Activated CD4-positive, alpha-beta T cell treated with anti-CD3 and anti-CD28 coated beads, Interleukin-2, amount 50 U/mL, for 24 hours (primary cell): ENCODE data around the gene CACNA1D.

Experiments used
- DNase-seq, 2 donors: peaks; one replicate each; pipeline ENCODE4 v3.0.0-alpha.2; 2020; ENCODE audit warnings: low read depth in 1 of 2, low spot score in 1 of 2

CACNA1D gene

DNA sequence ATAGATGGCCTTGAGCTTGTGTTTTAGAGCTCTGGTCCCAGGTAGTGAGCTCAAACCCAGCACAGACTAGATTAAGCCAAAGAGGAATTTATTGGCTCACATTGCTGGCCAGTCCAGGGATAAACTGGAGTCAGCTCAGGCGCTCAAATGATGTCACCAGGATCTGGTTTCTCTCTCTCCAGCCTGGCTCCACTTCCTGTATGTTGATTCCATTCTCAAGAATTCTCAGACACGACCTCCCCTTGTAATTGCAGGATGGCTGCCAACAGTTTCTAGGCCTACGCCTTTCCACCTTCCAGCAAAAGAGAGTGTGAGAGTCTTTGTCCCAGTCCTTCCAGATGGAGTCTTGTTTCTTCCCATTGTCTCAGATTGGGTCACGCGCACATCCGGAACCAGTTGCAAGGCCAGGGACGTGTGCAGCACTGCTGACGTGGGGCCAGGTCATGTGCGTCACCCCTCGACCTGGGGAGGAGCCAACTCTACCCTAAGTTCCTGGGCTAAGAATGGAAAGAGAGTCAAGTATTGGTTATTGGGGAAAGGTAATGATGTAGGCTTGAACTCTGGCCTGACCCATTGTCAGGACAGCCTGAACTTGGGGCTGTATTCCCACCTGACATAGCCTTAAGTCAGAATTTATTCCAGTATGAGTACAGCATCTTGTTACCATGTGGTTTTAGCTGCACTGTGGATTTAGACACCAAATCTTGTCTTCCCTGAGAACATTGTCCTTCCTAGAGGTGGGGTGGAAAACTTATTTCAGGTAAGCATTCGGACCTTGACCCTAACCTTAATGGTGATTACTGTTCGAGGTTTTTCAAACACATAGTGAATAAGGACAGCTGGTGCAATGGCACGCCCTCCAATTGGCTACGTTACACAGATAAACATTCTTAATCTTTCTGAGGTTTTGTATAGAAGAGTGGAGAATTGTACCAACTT is 31.6 kb downstream of the CACNA1D start:
- no peak for DNase-seq

DNA sequence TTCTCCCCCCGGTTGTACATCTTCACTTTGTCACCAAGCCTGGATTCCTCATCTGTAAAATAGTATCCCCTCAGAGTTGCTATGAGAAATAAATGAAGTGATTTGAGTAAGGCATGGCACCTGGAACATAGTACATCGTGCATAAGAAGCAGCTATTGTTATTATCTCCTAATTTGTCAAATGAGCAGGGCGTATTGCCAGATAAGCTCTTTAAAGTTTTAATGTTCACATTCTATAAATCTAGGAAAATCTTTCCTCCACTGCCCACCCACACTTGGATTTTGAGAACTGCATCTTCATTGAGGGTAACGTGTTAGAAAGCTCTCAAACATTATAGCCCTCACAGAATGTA is 32.3 kb downstream of the CACNA1D start:
- DNase-seq: no peak

DNA sequence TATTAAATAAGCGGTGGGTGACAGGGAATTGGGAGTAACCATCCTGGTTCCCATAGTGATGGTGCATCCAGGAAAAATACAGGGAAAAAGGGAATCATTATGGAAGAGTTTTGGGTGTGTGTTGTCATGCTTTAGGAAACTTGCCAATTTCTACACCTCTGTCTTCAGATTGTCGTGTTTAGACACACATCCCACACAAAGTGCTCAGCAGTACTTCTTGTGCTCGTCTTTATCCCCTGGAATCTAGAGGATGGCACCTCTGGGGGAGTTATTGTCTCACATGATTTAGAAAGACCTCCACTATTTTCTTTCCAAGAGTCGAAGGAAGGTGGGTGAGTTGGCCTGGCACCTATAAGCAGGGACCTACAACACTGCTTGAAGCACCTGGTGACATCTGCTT is 35.8 kb downstream of the CACNA1D start:
- no peak for DNase-seq

DNA sequence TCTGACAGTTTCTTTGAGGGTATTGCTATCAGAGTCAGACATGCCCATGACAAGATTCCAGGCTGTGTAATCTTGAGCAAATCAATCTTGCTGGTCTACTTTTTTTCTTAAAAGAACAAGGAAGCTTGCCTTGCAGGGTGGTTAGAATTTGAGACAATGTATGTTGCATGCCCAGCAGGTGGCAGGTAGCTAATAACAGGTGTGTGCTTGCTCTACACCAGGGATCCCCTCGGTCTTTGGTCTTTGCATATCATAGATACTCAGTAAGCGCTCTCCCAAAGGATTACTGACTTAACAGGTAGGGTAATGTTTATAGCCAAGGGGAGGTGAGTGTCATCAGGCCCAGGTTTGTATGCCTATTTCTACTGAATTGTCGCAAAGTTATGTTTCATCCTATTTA is 37.3 kb downstream of the CACNA1D start:
- no peak for DNase-seq

DNA sequence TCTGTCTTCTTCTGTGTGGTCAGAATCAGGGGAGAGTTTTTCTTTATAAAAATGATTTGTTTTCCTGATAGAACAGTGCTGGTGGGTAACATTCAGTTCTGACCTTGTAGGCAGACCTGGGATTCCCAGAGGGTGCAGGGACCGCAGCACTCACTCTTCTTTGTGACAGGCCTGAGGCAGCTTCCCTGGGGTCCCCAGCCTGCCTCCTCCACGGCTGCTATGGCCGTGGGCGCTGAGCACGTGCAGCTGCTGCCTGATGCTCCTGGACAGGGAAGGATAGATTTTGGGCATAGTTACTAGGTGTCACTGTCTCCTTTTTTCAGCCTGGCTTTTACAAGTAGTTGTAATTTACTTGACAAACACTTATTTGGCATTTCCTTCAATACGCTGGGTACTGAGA is 39.1 kb downstream of the CACNA1D start:
- no peak for DNase-seq

DNA sequence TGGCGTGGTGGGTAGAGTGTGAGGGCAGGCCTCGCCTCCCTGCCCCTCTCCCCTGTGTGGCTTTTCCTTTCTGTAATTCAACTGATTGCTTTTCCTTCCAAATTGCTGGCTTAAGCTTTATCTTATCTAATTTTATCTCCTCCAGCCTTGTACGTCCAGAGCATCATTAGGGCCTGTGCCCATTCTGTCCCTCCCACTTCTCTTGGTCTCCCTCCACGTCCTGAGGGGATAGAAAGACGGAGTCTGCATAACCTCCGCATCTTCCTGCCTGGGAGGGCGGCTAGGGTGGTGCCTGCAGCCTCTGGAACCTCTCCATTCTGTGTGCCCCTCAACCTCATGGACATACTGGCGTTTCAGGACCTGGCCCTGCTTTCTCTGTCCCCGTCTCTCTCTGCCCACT is 39.8 kb downstream of the CACNA1D start:
- no peak for DNase-seq

DNA sequence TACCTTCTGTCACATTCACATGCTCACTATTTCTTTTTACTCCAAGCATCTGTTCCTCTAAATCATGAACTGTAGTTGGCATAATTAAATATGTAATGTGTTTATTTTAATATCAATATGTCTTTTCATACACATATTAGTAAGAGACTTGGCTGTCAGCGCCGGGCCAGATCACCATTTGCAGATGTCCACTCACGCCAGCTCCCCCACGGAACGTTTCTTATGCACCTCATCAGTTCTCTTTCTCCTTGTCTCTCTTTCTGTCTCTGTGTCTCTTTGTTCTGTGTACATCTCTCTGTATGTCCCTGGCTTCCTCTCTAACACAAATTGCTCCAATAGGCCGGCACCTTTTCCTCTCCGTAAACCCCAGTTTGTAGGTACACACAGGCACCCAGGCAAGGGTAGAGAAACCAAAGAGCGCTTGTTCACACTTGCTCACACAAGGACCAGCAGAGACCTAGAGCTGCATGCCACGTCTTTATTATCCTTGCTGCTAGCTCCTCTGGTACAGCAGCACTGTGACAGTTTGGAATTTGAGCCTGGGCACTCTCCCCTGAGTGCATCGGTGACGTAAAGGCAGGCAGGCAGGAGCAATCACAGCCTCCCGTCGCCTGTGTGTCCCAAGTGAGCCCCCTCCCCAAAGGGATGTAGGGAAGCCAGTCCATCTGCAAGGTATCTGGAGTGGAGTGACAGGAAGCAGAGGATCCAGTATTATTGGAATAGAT is 40.4 kb downstream of the CACNA1D start:
- no peak for DNase-seq

DNA sequence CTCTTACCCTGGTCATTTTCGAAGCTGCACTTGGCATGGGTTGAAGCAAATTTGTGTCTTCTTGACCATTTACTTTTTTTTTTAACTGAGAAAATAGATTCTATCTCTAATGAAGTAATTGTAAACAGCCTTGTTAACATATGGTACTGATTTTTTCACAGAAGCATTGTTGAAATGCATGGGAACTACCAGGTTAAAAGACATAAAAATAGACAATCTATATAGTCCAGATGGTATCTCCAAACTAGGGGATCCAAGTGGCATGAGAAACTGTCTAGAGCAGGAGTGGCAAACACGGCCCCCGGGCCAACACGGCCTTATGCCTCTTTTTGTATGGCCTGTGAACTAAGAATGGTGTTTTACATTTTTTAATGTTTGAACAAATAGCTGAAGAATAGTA is 41.9 kb downstream of the CACNA1D start:
- no peak for DNase-seq

DNA sequence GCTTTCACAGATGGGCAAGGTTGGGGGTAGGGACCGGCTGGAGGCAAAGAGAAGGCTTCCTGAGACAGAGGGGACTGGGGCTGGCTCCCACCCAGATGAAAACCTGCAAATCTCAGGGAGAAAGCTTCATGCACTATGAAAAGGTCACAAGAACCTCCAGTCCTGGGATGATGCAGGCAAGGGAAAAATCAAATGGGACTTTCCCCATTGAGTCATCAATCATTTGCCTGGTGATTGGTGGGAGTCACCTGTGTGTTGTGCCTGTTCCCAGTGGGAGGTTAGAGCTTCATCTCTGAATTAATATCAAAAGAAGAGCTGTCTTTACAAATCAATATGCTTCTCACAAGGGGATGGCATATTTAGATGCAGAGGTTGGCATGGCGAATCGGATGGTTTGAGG is 49.9 kb downstream of the CACNA1D start:
- no peak for DNase-seq

DNA sequence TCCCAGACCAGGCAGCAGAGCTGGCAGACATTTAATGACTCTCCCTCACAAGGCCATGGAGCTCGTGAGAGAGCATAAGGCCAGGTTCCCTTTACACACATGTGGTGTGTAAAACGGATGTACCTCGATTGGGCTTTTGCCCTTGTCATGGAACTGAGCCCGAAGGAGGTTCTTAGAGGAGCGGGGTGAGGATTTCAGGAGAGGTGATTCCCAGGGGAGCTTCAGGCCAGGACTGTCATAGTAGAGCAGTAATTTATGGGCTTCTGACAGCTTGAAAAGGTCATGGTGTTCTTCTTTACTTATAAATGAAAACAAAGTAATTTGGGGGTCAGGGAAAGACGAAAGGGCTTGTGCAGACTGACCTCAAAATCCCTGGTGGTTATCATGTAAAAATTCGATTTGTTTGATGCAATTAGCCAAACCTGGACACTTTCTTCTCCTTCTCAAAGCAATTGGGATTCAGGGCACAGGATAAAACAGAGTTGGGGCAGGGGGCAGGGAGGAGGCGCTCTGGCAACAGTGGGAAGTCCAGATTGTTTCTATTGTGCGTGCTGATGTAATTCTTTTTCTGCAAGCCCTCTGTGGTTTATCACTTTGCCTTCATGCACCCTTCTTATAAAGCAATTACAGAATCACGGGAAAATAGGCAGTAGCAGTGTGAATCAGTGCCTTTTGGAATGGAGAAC is 51.0 kb downstream of the CACNA1D start:
- DNase-seq: no peak

DNA sequence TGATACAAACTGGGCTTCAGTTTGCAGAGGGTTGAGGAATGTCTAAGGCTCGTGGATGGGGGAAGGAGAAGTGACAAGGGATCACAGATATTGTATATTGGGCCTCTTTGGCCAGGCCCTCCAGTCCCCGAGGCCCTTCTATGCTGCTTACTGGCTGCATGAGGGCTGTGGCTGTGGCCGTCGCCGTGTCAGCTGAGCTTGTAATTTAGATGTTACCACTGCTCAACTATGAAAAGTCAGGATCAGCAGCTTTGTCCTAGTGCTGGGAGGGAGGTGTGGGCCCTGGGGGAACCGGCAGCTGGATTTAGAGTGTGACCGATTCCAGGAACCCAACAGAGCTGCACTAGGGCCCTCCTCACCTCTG is 51.6 kb downstream of the CACNA1D start:
- no peak for DNase-seq

DNA sequence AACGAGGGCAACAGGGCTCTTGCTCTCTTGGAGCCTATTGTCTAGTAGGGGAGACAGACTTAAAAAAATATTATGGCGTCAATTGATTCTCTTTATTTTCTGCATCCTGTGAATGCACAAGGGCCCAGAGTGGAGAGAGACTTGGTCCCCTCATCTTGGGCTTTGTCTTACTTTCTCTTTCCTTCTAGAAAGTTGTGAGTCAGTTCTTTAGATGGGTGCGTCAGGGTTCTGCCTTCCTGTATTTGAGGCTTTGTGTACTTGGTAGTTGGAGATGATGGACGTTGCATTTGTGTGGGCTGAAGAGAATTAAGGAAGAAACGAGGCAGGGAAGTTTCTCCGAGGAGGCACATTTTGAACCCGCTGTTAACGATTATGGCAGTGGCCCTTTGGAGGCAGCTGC is 52.9 kb downstream of the CACNA1D start:
- no peak for DNase-seq

DNA sequence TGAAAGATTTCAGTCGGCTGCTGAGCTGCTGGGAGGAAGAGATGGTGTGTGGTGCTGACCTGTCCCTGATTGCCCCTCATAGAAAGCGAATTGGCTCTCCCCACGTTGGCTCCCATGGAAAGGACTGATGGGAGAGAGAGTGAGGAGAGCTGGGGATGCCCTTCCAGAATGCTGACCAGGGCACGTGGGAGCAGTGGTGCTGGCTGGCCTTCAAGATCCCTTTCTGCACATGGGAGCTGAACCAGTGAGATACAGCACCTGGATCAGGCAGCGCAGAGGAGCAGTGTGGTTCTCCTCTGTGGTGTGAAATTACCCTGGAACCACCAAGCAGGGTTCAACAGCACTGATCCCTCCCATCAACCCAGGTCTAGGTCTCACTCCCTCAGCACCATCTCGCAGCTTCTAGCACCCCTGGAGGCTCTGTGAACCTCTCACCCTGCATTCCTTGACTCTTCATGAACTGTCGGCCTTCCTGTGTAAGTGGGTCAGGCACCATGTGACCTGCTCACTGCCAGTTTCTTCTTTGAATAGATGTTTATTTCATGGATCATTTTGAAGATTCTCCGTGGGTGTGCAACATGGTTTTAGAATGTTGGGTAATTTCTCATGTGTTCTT is 55.7 kb downstream of the CACNA1D start:
- DNase-seq: no peak

DNA sequence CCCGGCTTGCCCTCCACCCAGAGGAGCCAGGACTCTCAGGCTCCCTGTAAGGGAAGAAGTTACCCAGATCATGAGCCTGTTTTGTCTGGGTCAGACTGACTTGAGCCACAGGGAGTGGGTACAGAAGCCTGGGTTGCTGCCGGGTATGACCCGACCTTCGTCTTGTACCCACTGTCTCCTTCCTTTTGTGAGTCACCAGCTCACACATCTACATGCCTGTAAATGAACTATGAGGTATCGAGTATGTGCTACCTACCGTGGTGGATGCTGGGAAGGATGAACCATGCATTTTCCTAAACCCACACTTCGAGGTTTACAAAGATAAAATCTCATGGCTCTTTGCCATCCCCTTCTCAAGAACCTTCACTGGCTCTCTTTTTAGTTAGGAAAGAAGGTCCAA is 56.9 kb downstream of the CACNA1D start:
- no peak for DNase-seq

DNA sequence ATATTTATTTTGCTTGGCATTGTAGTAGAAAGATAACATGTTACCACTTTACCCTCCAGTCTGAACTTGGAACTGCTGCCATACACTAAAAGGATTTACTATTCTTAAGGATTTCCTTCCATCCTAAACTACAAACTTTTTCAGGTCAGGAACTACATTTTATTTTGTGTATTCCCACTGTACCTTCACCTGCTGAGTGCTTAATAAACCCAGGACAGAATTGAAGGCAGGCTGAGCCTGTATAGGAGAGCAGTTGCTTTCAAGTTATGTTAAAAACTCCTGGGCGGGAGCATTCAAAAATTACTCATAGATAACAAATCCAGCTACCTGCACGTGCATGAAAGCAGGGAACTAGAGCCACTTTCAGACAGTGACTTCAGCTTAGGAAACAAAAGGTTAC is 58.3 kb downstream of the CACNA1D start:
- no peak for DNase-seq

DNA sequence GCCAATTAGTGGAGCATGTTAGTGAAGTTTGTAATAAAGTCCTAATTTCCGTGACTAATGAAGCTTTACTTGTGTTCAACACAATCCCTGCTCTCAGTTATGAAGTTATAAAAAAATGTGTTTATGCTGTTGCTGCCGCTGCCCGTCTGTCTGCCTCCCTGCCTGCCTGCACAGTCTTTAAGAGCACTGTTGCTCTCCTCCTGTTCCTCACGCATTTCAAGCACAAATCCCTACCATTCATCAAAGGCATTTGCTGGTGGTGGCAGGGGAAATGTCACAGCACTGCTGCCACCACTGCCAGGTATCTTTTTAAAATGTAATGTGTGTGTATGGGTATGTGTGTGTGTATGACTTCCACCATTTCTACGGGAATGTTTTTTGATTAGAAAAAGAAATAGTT is 58.8 kb downstream of the CACNA1D start:
- no peak for DNase-seq

DNA sequence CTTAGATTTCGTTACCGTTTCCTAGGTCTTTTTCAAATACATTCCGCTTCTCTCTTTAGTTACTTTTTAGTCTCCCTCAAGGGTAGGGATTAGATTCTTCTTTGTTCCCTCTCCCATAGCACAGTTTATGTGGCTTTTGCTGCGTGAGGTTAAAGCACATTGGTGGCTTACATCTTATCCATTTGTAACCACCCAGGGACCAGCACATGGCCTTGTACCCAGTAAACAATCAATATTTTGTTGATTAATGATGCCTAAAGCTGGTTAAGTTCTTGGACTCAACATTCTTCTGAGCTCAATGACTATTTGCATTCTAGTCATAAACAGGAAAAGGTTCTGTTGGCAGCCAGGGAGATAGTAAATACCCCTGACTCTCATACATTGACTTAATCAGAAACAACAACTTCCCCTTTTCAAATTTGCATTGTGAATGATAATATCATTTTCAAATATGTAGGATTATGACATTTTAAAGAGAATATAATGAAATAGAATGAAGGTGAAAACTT is 60.2 kb downstream of the CACNA1D start:
- no peak for DNase-seq

DNA sequence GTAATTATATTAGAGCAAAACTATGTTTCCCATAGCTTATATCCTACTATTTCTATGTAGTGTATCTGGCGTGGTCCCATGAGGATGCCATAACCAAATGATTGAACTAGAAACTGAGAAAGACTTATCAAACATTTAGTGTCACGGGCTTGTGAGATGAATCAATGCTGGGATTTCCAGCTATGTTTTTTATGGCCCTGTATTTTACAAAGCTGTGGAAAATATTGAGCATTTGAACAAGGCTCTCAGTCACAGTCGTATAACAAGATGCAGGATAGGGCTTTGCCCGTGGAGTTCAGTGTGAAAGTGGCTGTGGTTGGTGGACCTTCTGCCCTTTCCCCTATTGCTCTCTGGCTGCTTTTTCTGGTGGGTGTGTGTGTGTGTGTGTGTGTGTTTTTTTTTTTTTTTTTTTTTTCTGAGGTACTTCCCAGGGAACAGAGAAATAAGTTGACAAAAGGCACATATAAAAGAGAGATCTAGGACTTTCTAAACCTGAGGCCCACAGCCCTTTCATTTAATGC is 60.7 kb downstream of the CACNA1D start:
- no peak for DNase-seq

DNA sequence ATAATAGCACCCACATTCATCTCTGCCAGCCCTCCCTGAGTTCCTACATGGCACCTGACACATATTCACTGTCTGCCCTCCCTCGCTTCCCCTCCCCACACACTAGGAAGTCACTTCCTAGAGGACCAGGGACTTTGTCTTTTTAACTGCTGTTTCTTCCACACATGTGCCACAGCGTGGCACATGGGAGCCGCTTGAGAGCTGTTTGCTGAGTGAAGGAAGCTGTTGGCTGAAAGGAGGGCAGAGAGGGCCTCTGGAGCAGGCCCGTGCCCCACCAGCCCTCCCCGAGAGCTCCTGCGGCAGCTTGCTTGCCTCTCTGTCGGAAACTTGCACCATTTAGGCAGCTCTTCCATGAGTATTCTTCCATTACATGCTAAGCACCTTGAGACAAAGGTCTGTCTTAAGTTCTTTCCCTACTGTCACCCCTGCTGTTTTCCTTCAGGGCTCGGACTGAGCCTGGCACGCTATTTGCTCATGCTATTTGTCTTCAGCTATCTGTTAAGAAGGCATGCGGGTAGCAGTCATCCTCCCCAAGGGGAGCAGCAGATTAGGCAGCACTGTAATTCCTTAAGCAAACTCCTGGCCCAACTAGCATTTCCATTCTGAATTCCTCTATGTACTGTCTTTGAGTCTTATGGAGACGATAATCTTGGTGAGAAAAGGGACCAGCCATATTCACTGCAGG is 72.2 kb downstream of the CACNA1D start:
- DNase-seq: no peak

DNA sequence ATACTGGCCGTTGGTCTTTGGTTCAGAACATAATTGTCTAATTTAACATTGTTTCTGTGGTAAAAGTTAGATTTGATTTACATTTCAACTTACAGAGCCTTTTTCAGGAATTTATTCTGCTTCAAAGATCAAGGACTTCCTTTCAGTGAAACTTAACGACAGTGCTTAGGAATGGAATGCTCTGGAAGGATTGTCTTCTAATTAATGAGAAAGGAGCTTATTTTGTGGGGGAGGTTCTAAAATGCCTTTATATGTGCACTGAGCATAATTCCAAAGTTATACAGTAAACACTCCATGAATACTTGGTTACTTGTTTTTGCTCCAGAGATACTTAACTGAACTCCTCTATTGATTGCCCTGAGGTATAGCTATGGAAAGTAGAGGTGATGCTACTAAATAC is 75.7 kb downstream of the CACNA1D start:
- DNase-seq: no peak

DNA sequence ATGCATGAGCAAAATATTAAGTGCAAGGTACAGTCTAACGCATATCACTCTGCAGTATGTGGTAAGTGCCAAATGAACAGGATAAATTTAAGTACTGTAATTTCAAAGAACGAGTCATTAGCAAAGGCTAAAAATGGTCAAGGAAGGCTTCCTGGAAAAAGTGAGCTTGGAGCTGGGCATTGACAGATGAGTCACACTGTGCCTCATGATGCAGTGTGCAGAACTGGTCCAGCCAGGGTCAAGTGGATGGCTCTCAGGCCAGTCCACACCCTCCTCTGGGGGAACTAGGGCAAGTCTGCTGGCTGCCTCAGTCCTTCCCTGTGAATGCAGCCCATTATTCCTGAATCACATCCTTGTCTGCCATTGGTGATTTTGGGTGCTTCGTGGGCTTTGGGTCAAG is 76.3 kb downstream of the CACNA1D start:
- no peak for DNase-seq
